Transverse colon (tissue), 4 donors: ENCODE data around the gene DIP2B. TPM values are rescaled to one million over a fixed set of nuclear protein-coding genes. Genes with fewer than 3 reads are reported as not detected.

Source experiments
- DNase-seq: peaks from one replicate; pipeline ENCODE4 v3.0.0-alpha.2; 2019
- H3K27ac ChIP-seq, 4 donors: fragments of 200-600 bp; sonication (generic); 2 replicates each; pipeline ENCODE4 v1.5.1; 2016 to 2018; ENCODE audit warnings: inconsistent platforms in 4 of 4
- H3K27me3 ChIP-seq: fragments of 200-600 bp; sonication (generic); 2 replicates; pipeline ENCODE4 v1.5.1; 2017; ENCODE audit warnings: inconsistent platforms
- H3K36me3 ChIP-seq, 4 donors: fragments of 200-600 bp; sonication (generic); 2 replicates each; pipeline ENCODE4 v1.5.1; 2017 to 2019; ENCODE audit warnings: inconsistent platforms in 4 of 4
- H3K4me1 ChIP-seq, 4 donors: fragments of 200-600 bp; sonication (generic); 2 replicates each; pipeline ENCODE4 v1.5.1; 2017 to 2020; ENCODE audit warnings: inconsistent platforms in 4 of 4
- H3K4me3 ChIP-seq, 4 donors: fragments of 200-600 bp; sonication (generic); 1 replicate in 1 of 4; 2 replicates in 3 of 4; pipeline versions ENCODE4 v1.5.1 to v1.6.1; 2017 to 2019; ENCODE audit warnings: inconsistent platforms in 4 of 4
- H3K9me3 ChIP-seq, 2 donors: fragments of 200-600 bp; sonication (generic); 2 replicates each; pipeline ENCODE4 v1.5.1; 2017 to 2019; ENCODE audit warnings: inconsistent platforms in 2 of 2
- CTCF ChIP-seq, 5 experiments: fragments of 200-600 bp in 3 of 5; fragments of 450-650 bp in 2 of 5; sonication (generic) in 3 of 5; IDR thresholded peaks; 1 replicate in 2 of 5; 2 replicates in 3 of 5; pipeline ENCODE4 v1.5.1; 2016 to 2017; ENCODE audit warnings: antibody characterized with exemption in 5 of 5, inconsistent platforms in 3 of 5, mild to moderate bottlenecking in 2 of 5, moderate library complexity in 1 of 5
- EP300 ChIP-seq: sonication (generic); formaldehyde crosslinking; IDR thresholded peaks from one replicate; pipeline ENCODE4 v1.6.1; 2017; ENCODE audit warnings: antibody characterized with exemption, low read depth
- POLR2A ChIP-seq: fragments of 450-650 bp; IDR thresholded peaks from one replicate; pipeline ENCODE4 v1.6.1; 2016; ENCODE audit warnings: antibody characterized with exemption, mild to moderate bottlenecking, moderate library complexity
- POLR2AphosphoS5 ChIP-seq, 3 donors: sonication (generic); formaldehyde crosslinking; IDR thresholded peaks; one replicate each; pipeline ENCODE4 v1.6.1; 2016; ENCODE audit warnings: antibody characterized with exemption in 3 of 3
- WGBS, 2 donors: methylation state at CpG; one replicate each; pipeline ENCODE4 v1.1.5; 2018; ENCODE audit warnings: low coverage in 1 of 2; 5-methylcytosine and 5-hydroxymethylcytosine counted together
- in situ Hi-C, 4 donors: fragments of 200-750 bp; cut with MboI; loops; one replicate each; pipeline versions ENCODE4 v1.15.0 to v1.15.1; 2017; ENCODE audit warnings: low sequenced_read_pairs in 3 of 4, low pct_ligation_motif_present in 1 of 4, low pct_unique_long_range_greater_than_20kb in 1 of 4
- intact Hi-C: fragments of 100-400 bp; cut with DNase I; formaldehyde crosslinking; loops from one replicate; pipeline ENCODE4 v1.15.1; 2023; ENCODE audit warnings: low total_unique reads
- total RNA-seq, 4 donors: library from RNA; depleted of rRNA; stranded (reverse); fragments of >200 nt; gene quantifications; one replicate each; pipeline ENCODE4 v1.1.0, GENCODE V29; 2016

DIP2B gene
- total RNA-seq, 4 donors from 2014 or later = 40.0 to 129 (median 57.9) TPM

GRCh38 chr12:50659260-50659659 is 154.5 kb downstream of the DIP2B start:
- intact Hi-C loops (no loop called here), in situ Hi-C loops (no loop called here)
- H3K4me1 ChIP-seq = peaks cover 0 to 13% (median 4%) of the 10 kb centered on the region in 4 donors
- peak overlapping the region; percentile 6 to 57 (median 42) for H3K27ac ChIP-seq
- TF ChIP-seq CTCF (IDR thresholded peaks at IDR 0.05) (no peak), POLR2A (no peak), POLR2AphosphoS5 (IDR thresholded peaks at IDR 0.05) (no peak), EP300 (no peak)
- WGBS, 2 donors = 56 to 69% methylated on average over 2 of the region's 2 CpGs
- no peaks in the 10 kb centered on the region for H3K9me3 ChIP-seq
- DNase-seq = no peak
- H3K36me3 ChIP-seq = peaks cover 0 to 7% (median 2%) of the 10 kb centered on the region in 4 donors
- no peaks in the 10 kb centered on the region for H3K27me3 ChIP-seq
- no peak overlapping the region for H3K4me3 ChIP-seq

DNA sequence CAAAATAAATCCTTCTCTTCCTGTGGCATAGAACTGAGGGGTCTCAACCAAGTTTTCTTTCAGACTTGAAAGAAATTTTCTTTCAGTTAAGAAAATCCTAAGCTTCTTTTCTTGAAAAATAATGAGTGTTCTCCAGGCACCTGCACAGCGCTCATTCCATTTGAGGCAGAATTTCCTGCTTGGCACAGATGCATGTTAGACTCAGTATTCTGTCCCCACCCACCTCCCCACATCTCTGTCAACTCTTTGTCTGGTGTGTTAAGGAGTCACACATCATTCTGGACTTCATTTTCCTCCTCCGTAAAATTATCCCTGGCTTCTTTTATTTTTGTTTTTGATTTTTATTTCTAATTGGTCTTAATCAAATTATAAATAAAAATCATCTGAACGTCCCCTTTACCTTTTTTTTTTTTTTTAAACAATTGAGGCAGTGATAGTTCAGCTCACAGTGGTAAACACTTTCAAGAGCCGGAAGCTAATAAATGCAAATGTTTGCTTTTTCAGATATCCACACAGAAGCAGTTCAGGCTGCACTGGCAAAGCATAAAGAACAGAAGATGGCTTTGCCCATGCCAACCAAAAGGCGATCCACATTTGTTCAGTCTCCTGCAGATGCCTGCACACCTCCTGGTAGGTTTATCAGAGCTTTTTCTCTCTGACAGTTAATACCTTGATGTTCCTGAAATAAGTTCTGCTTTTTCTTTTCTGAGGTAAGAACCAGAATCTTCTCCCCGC is 155.1 kb downstream of the DIP2B start:
- DNase-seq = peak; percentile 19
- peaks cover 0 to 19% (median 5%) of the 10 kb centered on the region in 4 donors for H3K4me1 ChIP-seq
- TF ChIP-seq EP300 (no peak), POLR2AphosphoS5 (IDR thresholded peaks at IDR 0.05) (no peak), CTCF (IDR thresholded peaks at IDR 0.05) (no peak), POLR2A (no peak)
- WGBS, 2 donors = 48 to 65% methylated on average over 6 of the region's 6 CpGs
- H3K4me3 ChIP-seq = no peak overlapping the region
- peaks cover 0 to 7% (median 2%) of the 10 kb centered on the region in 4 donors for H3K36me3 ChIP-seq
- H3K27me3 ChIP-seq = no peaks in the 10 kb centered on the region
- intact Hi-C loops = no loop called here
- in situ Hi-C loops = no loop called here
- H3K27ac ChIP-seq = peak overlapping the region; percentile 6 to 57 (median 42)
- no peaks in the 10 kb centered on the region for H3K9me3 ChIP-seq

GRCh38 chr12:50660425-50660822 is 155.6 kb downstream of the DIP2B start:
- peak overlapping the region in 3 of 4 donors; percentile 34 to 57 (median 51) for H3K27ac ChIP-seq
- intact Hi-C loops = no loop called here

More at GRCh38 chr12:50660425-50660822, 155.6 kb downstream of the DIP2B start:
- TF ChIP-seq POLR2A (no peak), POLR2AphosphoS5 (IDR thresholded peaks at IDR 0.05) (no peak), CTCF (IDR thresholded peaks at IDR 0.05) (no peak), EP300 (no peak)
- no peak overlapping the region for H3K4me3 ChIP-seq
- no peak for DNase-seq
- in situ Hi-C loops = no loop called here
- WGBS, 2 donors = 63 to 70% methylated on average over 2 of the region's 2 CpGs
- peaks cover 0 to 7% (median 2%) of the 10 kb centered on the region in 4 donors for H3K36me3 ChIP-seq
- H3K27me3 ChIP-seq = no peaks in the 10 kb centered on the region
- no peaks in the 10 kb centered on the region for H3K9me3 ChIP-seq
- peaks cover 0 to 25% (median 8%) of the 10 kb centered on the region in 4 donors for H3K4me1 ChIP-seq
